GM23338 (cell line): ENCODE data around the gene RALGPS1. TPM values are rescaled to one million over a fixed set of nuclear protein-coding genes. Genes with fewer than 3 reads are reported as not detected.

Experiments used
- ATAC-seq: fragments of 200-7000 bp; cut with Tn5 transposase; 3 replicates; pipeline ENCODE4 v1.9.1; 2020
- DNase-seq: peaks from one replicate; pipeline ENCODE4 v3.0.0-alpha.2; 2015; ENCODE audit warnings: low spot score
- H2AFZ ChIP-seq: fragments of 200-600 bp; sonication (generic); 2 replicates; pipeline ENCODE4 v1.8.0; 2016; ENCODE audit warnings: antibody characterized with exemption, mild to moderate bottlenecking, moderate library complexity
- H3F3A ChIP-seq: fragments of 200-600 bp; sonication (generic); replicated peaks from 2 replicates; pipeline ENCODE4 v1.8.0; 2017; ENCODE audit warnings: antibody characterized with exemption, mixed run types, low read depth
- H3K27ac ChIP-seq: fragments of 200-600 bp; sonication (generic); 2 replicates; pipeline ENCODE4 v1.6.1; 2016; ENCODE audit warnings: low read depth
- H3K27me3 ChIP-seq: fragments of 200-600 bp; sonication (generic); 2 replicates; pipeline ENCODE4 v1.8.0; 2016; ENCODE audit warnings: mild to moderate bottlenecking, mixed run types, moderate library complexity; ENCODE audit not compliant: insufficient read depth
- H3K36me3 ChIP-seq: fragments of 200-600 bp; sonication (generic); 2 replicates; pipeline ENCODE4 v1.8.0; 2016; ENCODE audit warnings: mild to moderate bottlenecking; ENCODE audit not compliant: insufficient read depth
- H3K4me1 ChIP-seq: fragments of 200-600 bp; sonication (generic); 2 replicates; pipeline ENCODE4 v1.8.0; 2016; ENCODE audit warnings: mild to moderate bottlenecking, moderate library complexity; ENCODE audit not compliant: insufficient read depth
- H3K4me2 ChIP-seq: fragments of 200-600 bp; sonication (generic); 2 replicates; pipeline ENCODE4 v1.7.1; 2017; ENCODE audit warnings: mixed run types
- H3K4me3 ChIP-seq: fragments of 200-600 bp; sonication (generic); 2 replicates; pipeline ENCODE4 v1.6.1; 2016; ENCODE audit warnings: mixed run types
- H3K79me2 ChIP-seq: fragments of 200-600 bp; sonication (generic); replicated peaks from 2 replicates; pipeline ENCODE4 v1.8.0; 2017; ENCODE audit warnings: mild to moderate bottlenecking; ENCODE audit not compliant: insufficient read depth
- H3K9me2 ChIP-seq: fragments of 200-600 bp; sonication (generic); 2 replicates; pipeline ENCODE4 v1.8.0; 2017; ENCODE audit not compliant: insufficient read depth
- H4K20me1 ChIP-seq: fragments of 200-600 bp; sonication (generic); replicated peaks from 2 replicates; pipeline ENCODE4 v1.8.0; 2017; ENCODE audit warnings: mild to moderate bottlenecking; ENCODE audit not compliant: insufficient read depth
- H3K27ac Mint-ChIP-seq: 2 replicates; pipeline ENCODE4 v1.8.0; 2020; ENCODE audit warnings: inconsistent platforms, mild to moderate bottlenecking, moderate library complexity, mixed read lengths
- H3K27me3 Mint-ChIP-seq: 3 replicates; pipeline ENCODE4 v1.8.0; 2022; ENCODE audit warnings: low read depth, mild to moderate bottlenecking, moderate library complexity, mixed read lengths, inconsistent platforms; ENCODE audit not compliant: insufficient read depth, poor library complexity
- H3K36me3 Mint-ChIP-seq: 3 replicates; pipeline ENCODE4 v1.8.0; 2021; ENCODE audit warnings: low read depth, mild to moderate bottlenecking, inconsistent platforms, moderate library complexity, mixed read lengths
- H3K4me1 Mint-ChIP-seq: 3 replicates; pipeline ENCODE4 v1.8.0; 2020; ENCODE audit warnings: mild to moderate bottlenecking, inconsistent platforms, mixed read lengths
- H3K4me3 Mint-ChIP-seq: 3 replicates; pipeline ENCODE4 v1.8.0; 2021; ENCODE audit warnings: moderate library complexity, mild to moderate bottlenecking, inconsistent platforms, mixed read lengths
- H3K9me3 Mint-ChIP-seq: 3 replicates; pipeline ENCODE4 v1.8.0; 2020; ENCODE audit warnings: moderate library complexity, mild to moderate bottlenecking, inconsistent platforms, mixed read lengths
- CREB1 ChIP-seq: fragments of 250-450 bp; sonication (Bioruptor Pico); IDR thresholded peaks from 2 replicates; pipeline ENCODE4 v1.5.0; 2020; ENCODE audit warnings: low read depth, mild to moderate bottlenecking, moderate library complexity
- CTCF ChIP-seq, 2 experiments: fragments of 200-600 bp in 1 of 2; sonication (generic) in 1 of 2; conservative IDR thresholded peaks; 2 replicates each; pipeline versions ENCODE4 v1.5.1 to v1.6.1; 2016 to 2017; ENCODE audit warnings: antibody characterized with exemption in 2 of 2, low read depth in 2 of 2, mild to moderate bottlenecking in 2 of 2, moderate library complexity in 1 of 2
- ETS1 ChIP-seq: IDR thresholded peaks from 2 replicates; pipeline ENCODE4 v1.6.1; 2016; ENCODE audit warnings: antibody characterized with exemption
- EZH2 ChIP-seq: fragments of 200-600 bp; sonication (generic); IDR thresholded peaks from one replicate; pipeline ENCODE4 v1.8.0; 2017; ENCODE audit warnings: antibody characterized with exemption, mild to moderate bottlenecking, low read depth; ENCODE audit not compliant: unreplicated experiment
- EZH2phosphoT487 ChIP-seq: fragments of 200-600 bp; sonication (generic); IDR thresholded peaks from one replicate; pipeline ENCODE4 v1.8.1; 2018; ENCODE audit warnings: antibody characterized with exemption; ENCODE audit not compliant: unreplicated experiment
- JUNB ChIP-seq: IDR thresholded peaks from one replicate; pipeline ENCODE4 v1.6.1; 2016; ENCODE audit warnings: antibody characterized with exemption; ENCODE audit not compliant: unreplicated experiment
- NANOG ChIP-seq: IDR thresholded peaks from 2 replicates; pipeline ENCODE4 v1.6.1; 2016; ENCODE audit warnings: antibody characterized with exemption, borderline replicate concordance
- POLR2AphosphoS5 ChIP-seq: IDR thresholded peaks from 2 replicates; pipeline ENCODE4 v1.6.1; 2016; ENCODE audit warnings: antibody characterized with exemption, low read depth
- STAT1 ChIP-seq: IDR thresholded peaks from one replicate; pipeline ENCODE4 v1.6.1; 2016; ENCODE audit warnings: antibody characterized with exemption; ENCODE audit not compliant: unreplicated experiment
- ZNF114 ChIP-seq: fragments of 250-450 bp; sonication (Bioruptor Pico); IDR thresholded peaks from 2 replicates; pipeline ENCODE4 v1.5.0; 2020; ENCODE audit warnings: mild to moderate bottlenecking, moderate library complexity
- ZNF331 ChIP-seq: fragments of 250-450 bp; sonication (Bioruptor Pico); IDR thresholded peaks from 2 replicates; pipeline ENCODE4 v1.5.0; 2020; ENCODE audit warnings: low read depth, mild to moderate bottlenecking, moderate library complexity
- ZNF462 ChIP-seq: fragments of 250-450 bp; sonication (Bioruptor Pico); IDR thresholded peaks from 2 replicates; pipeline ENCODE4 v1.5.0; 2020; ENCODE audit warnings: mild to moderate bottlenecking, moderate library complexity
- polyA plus RNA-seq: library from polyadenylated mRNA; unstranded; fragments of >200 nt; fragmentation: Nextera tagmentation; extraction: Ambion mirVana; gene quantifications from 2 replicates; pipeline ENCODE4 v1.2.1, GENCODE V29; 2016
- total RNA-seq: library from RNA; depleted of rRNA; stranded (reverse); fragments of >200 nt; shearing (Covaris generic); gene quantifications from 2 replicates; pipeline ENCODE4 v1.2.3, GENCODE V29; 2014
- TF ChIP-seq, protein P1 (sequence below): IDR thresholded peaks from one replicate; pipeline ENCODE4 v1.6.1; 2018; ENCODE audit warnings: antibody characterized with exemption; ENCODE audit not compliant: unreplicated experiment

RALGPS1 gene
- total and polyA plus RNA-seq, 2 experiments from 2014 or later, result 18.2 to 57.1 TPM

DNA sequence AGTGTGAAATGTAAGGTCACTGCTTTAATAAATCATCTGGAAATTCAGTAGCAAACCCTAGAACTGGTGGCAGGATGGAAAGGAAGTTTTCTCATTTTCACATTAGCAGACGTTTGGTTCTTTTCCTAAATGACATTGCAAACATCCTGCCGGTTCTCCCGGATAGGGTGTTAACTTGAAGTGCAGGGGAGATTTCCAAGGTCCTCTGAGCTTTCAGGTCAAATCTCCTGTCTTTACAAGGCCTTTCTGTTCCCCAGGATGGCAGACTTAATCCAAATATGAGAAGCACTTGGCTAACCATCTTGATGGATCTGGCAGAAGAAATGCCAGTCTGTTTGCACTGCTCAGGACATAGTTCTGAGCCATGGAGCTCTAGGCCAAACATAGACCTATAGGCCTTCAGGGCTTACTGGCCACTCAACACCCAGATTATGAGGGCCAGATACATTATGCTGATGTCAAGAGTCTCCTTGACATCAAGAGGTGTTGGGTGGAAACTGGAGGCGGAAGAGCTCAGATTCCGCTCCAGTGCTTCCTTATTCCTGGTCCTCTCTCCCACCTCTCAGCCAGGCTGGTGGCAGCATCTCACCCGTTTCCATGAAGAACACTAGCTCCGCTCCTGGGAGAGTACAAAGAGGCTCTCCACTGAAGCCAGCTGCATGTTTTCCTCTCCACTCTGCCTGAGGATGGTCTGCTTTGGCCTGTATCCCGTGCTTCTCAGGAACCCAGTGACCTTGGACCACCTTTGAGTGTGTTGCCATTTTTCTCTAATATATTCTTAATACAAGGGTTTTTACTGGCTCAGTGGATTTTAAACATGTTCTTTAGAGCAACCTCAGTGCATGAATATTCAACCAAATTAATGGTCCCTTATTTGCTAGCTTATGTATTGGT is 61.0 kb downstream of the RALGPS1 start:
- no peak overlapping the region for H3K27ac ChIP-seq
- H3K4me3 Mint-ChIP-seq, result no peak overlapping the region
- H3K27me3 ChIP-seq, result no peaks in the 10 kb centered on the region
- H3K9me3 Mint-ChIP-seq, result no peaks in the 10 kb centered on the region; the same call in 2 of the 3 replicates
- no peak overlapping the region for H2AFZ ChIP-seq
- no peak overlapping the region for H3K4me3 ChIP-seq
- no peaks in the 10 kb centered on the region for H3K79me2 ChIP-seq
- H3K4me1 Mint-ChIP-seq, result peaks cover 10% of the 10 kb centered on the region; the same call in 1 of the 3 replicates
- no peaks in the 10 kb centered on the region for H3K27me3 Mint-ChIP-seq
- H4K20me1 ChIP-seq, result no peaks in the 10 kb centered on the region
- no peak overlapping the region for H3K27ac Mint-ChIP-seq
- ATAC-seq (no peak), DNase-seq (no peak)
- H3K36me3 Mint-ChIP-seq, result no peaks in the 10 kb centered on the region
- no peaks in the 10 kb centered on the region for H3F3A ChIP-seq
- H3K36me3 ChIP-seq, result no peaks in the 10 kb centered on the region
- no peak overlapping the region for H3K4me2 ChIP-seq
- no peaks in the 10 kb centered on the region for H3K9me2 ChIP-seq
- no peaks in the 10 kb centered on the region; the same call in 1 of the 2 replicates for H3K4me1 ChIP-seq
- TF ChIP-seq ZNF331 (CRISPR knock-in tag) (no peak), NANOG (no peak), CREB1 (CRISPR knock-in tag) (no peak), CTCF (conservative IDR thresholded peaks at IDR 0.05; ENCODE audit: low read depth in 2 of 2) (no peak), ZNF114 (CRISPR knock-in tag) (no peak), EZH2phosphoT487 (no peak), ZNF462 (CRISPR knock-in tag) (no peak), JUNB (no peak), EZH2 (no peak), POLR2AphosphoS5 (no peak), STAT1 (no peak), ETS1 (no peak)
- TF ChIP-seq, protein P1, sequence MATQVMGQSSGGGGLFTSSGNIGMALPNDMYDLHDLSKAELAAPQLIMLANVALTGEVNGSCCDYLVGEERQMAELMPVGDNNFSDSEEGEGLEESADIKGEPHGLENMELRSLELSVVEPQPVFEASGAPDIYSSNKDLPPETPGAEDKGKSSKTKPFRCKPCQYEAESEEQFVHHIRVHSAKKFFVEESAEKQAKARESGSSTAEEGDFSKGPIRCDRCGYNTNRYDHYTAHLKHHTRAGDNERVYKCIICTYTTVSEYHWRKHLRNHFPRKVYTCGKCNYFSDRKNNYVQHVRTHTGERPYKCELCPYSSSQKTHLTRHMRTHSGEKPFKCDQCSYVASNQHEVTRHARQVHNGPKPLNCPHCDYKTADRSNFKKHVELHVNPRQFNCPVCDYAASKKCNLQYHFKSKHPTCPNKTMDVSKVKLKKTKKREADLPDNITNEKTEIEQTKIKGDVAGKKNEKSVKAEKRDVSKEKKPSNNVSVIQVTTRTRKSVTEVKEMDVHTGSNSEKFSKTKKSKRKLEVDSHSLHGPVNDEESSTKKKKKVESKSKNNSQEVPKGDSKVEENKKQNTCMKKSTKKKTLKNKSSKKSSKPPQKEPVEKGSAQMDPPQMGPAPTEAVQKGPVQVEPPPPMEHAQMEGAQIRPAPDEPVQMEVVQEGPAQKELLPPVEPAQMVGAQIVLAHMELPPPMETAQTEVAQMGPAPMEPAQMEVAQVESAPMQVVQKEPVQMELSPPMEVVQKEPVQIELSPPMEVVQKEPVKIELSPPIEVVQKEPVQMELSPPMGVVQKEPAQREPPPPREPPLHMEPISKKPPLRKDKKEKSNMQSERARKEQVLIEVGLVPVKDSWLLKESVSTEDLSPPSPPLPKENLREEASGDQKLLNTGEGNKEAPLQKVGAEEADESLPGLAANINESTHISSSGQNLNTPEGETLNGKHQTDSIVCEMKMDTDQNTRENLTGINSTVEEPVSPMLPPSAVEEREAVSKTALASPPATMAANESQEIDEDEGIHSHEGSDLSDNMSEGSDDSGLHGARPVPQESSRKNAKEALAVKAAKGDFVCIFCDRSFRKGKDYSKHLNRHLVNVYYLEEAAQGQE, result no peak
